SK-N-MC (cell line): ENCODE measurements around the gene SMARCC1.
A peak's percentile ranks its signal among the peaks of the same experiment; 100 is the strongest.

ENCODE experiments used
- DNase-seq: peaks from one replicate; pipeline ENCODE4 v3.0.0-alpha.2; 2011; ENCODE audit warnings: low read depth, low spot score
- H3K27ac ChIP-seq: fragments of 200-600 bp; sonication (generic); 2 replicates; pipeline ENCODE4 v1.5.1; 2016; ENCODE audit warnings: mixed run types
- H3K36me3 ChIP-seq: fragments of 200-600 bp; sonication (generic); 2 replicates; pipeline ENCODE4 v1.6.1; 2017; ENCODE audit warnings: antibody characterized with exemption, low read length, mixed read lengths; ENCODE audit not compliant: insufficient read depth
- H3K4me3 ChIP-seq: fragments of 200-600 bp; sonication (generic); 2 replicates; pipeline ENCODE4 v1.5.1; 2016
- H3K9ac ChIP-seq: fragments of 200-600 bp; sonication (generic); 2 replicates; pipeline ENCODE4 v1.8.0; 2017; ENCODE audit warnings: mixed run types, mixed read lengths; ENCODE audit not compliant: insufficient read length
- H3K9me3 ChIP-seq: fragments of 200-600 bp; sonication (generic); 2 replicates; pipeline ENCODE4 v1.6.1; 2017; ENCODE audit warnings: low read depth, mild to moderate bottlenecking, antibody characterized with exemption, low read length, moderate library complexity, mixed read lengths
- EZH2 ChIP-seq: fragments of 200-600 bp; sonication (generic); IDR thresholded peaks from one replicate; pipeline ENCODE4 v1.6.1; 2017; ENCODE audit warnings: antibody characterized with exemption
- FOXP2 ChIP-seq: optimal IDR thresholded peaks from 2 replicates; pipeline ENCODE3; 2011; ENCODE audit warnings: mild to moderate bottlenecking, moderate library complexity; ENCODE audit not compliant: insufficient read depth; ENCODE audit errors: extremely low read length, control extremely low read depth
- POLR2AphosphoS5 ChIP-seq: IDR thresholded peaks from 2 replicates; pipeline ENCODE4 v1.6.1; 2012; ENCODE audit warnings: mild to moderate bottlenecking, low read depth, low read length, borderline replicate concordance

The SMARCC1 gene

DNA sequence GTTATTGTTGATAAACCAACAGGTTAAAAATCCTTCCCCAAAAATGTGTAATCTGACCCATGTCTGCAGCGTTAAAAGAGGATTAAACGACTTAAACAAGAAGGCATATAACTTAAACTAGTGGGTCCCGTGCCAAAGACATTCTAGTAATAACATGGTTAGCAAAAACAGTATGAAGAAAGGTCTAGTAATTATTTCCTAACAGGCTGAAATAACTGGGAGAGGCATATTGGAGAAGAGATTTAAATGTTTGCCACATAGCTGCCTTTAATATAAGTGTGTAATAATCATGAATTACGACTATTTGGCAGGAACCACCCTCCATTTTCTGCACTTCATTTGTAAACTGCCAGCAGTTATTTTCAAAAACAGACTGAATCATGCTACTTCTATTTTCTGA lies 135.3 kb downstream of the SMARCC1 start:
- Histone ChIP-seq H3K27ac (peak overlapping the region; percentile 81), H3K36me3 (peaks cover 40% of the 10 kb centered on the region)
- peak; percentile 52 for DNase-seq

GRCh38 chr3:47645551-47645950 lies 136.1 kb downstream of the SMARCC1 start:
- Histone ChIP-seq H3K9me3 (no peaks in the 10 kb centered on the region), H3K36me3 (peaks cover 44% of the 10 kb centered on the region), H3K4me3 (no peak overlapping the region), H3K9ac (no peak overlapping the region), H3K27ac (peak overlapping the region; percentile 81)
- DNase-seq: no peak
- no peak for TF ChIP-seq POLR2AphosphoS5

More for the DNA sequence above, 135.3 kb downstream of the SMARCC1 start:
- H3K4me3 ChIP-seq: no peak overlapping the region
- no peaks in the 10 kb centered on the region for H3K9me3 ChIP-seq
- TF ChIP-seq EZH2: no peak
- no peak for TF ChIP-seq FOXP2
- TF ChIP-seq POLR2AphosphoS5: no peak; the same call in 1 of the 2 replicates
- H3K9ac ChIP-seq: no peak overlapping the region

DNA sequence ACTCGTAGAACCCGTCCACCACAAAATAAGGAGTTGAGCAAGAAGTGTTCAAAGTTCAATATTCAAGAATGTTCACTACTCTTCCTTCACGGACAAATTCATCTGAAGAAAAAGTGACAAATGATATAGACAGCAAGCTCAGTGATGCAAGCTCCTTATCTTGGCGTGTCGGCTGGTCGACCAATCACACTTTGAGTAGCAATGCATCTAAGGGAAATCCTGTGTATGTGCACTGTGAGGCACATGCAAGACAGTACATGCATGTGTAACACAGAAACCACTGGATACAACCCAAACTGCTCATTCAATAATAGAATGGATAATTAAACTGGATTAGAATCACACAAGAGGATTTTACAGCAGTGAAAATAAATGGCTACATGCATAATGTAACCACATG lies 138.6 kb downstream of the SMARCC1 start:
- no peak for DNase-seq
- Histone ChIP-seq H3K9ac (no peak overlapping the region), H3K9me3 (no peaks in the 10 kb centered on the region), H3K36me3 (peaks cover 41% of the 10 kb centered on the region), H3K27ac (peak overlapping the region; percentile 78; the same call in 1 of the 2 replicates), H3K4me3 (no peak overlapping the region)
- TF ChIP-seq EZH2 (no peak), FOXP2 (no peak), POLR2AphosphoS5 (no peak)

DNA sequence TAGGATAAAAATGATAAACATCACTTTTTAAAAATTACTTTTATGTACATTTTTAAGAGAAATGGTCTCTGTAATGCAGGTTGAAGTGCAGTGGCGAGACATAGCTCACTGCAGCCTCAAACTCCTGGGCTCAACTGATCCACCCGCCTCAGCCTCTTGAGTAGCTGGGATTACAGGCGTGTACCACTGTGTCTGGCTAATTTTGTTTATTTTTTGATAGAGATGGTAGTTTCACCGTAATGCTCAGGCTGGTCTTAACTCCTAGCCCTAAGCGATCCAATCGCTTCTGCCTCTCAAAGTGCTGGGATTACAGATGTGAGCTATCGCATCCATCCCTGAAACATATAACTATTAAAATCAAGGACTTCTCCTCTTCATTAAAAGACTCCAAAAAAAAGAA lies 140.0 kb downstream of the SMARCC1 start:
- no peak overlapping the region for H3K9ac ChIP-seq
- H3K36me3 ChIP-seq: peaks cover 45% of the 10 kb centered on the region
- no peak overlapping the region for H3K4me3 ChIP-seq
- no peaks in the 10 kb centered on the region for H3K9me3 ChIP-seq
- H3K27ac ChIP-seq: peak overlapping the region; percentile 67; the same call in 1 of the 2 replicates
- DNase-seq: no peak
- no peak for TF ChIP-seq FOXP2

DNA sequence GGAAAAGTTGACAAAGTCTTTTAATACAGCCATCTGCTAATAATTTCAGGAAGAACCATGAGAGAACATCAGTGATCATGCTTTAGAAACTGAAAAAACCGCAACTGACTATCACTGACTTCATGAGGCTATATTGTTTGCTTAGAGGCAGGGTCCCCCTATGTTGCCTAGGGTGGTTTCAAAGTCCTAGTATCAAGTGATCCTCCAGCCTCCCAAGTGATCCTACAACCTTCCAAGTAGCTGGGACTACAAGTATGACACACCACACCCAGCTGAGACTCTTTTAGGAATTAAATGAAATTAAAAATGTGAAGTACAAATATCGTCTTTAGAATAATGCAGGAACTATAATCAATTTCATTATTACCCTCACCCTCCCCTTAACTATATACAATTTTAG lies 144.8 kb downstream of the SMARCC1 start:
- Histone ChIP-seq H3K9ac (no peak overlapping the region), H3K36me3 (peaks cover 70% of the 10 kb centered on the region)

DNA sequence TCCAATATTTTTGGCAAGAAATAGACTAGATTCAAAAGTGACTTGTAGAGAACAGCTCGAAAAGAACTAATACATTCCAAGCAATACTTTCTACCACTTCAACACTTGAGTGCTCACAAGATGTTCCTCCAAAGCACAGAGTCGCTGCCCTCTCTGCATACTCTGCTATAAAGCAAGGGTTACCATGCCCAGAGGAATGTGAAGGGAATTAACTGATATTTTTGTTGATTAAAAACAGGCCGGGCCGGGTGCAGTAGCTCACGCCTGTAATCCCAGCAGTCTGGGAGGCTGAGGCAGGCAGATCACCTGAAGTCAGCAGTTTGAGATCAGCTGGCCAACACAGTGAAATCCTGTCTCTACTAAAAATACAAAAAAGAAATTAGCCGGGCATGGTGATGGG lies 145.5 kb downstream of the SMARCC1 start:
- H3K9me3 ChIP-seq: no peaks in the 10 kb centered on the region
- peak overlapping the region; percentile 81 for H3K27ac ChIP-seq
- no peak overlapping the region for H3K9ac ChIP-seq
- H3K4me3 ChIP-seq: no peak overlapping the region
- no peak for DNase-seq
- TF ChIP-seq EZH2 (no peak), POLR2AphosphoS5 (no peak), FOXP2 (no peak)
- peaks cover 70% of the 10 kb centered on the region for H3K36me3 ChIP-seq

More for the DNA sequence above, 144.8 kb downstream of the SMARCC1 start:
- Histone ChIP-seq H3K27ac (peak overlapping the region; percentile 81), H3K9me3 (no peaks in the 10 kb centered on the region), H3K4me3 (no peak overlapping the region)
- DNase-seq: no peak
- TF ChIP-seq FOXP2 (no peak), EZH2 (no peak), POLR2AphosphoS5 (no peak)

GRCh38 chr3:47635536-47635935 lies 146.2 kb downstream of the SMARCC1 start:
- Histone ChIP-seq H3K27ac (peak overlapping the region; percentile 67), H3K9me3 (no peaks in the 10 kb centered on the region), H3K4me3 (no peak overlapping the region), H3K36me3 (peaks cover 70% of the 10 kb centered on the region), H3K9ac (no peak overlapping the region)
- no peak for DNase-seq
- TF ChIP-seq POLR2AphosphoS5: no peak
- TF ChIP-seq EZH2: no peak
- no peak for TF ChIP-seq FOXP2

DNA sequence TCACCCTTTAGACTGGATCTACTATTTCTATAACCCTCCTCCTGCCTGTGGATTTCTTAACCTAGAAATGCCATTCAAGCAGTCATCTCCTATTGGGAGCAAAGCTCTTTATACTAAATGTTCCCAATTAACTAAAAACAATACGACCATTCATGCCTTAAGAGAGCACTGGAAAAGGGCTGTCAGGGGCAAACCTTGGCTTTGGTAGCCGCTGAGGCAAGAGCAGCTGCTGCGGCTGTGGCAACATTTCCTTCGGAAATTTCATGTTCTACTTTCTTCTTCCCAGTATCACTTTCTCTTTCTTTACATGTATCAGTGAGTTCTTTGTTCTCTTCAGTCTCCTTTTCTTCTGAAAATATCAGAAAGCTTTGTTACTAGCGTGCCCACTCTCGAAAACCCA lies 146.7 kb downstream of the SMARCC1 start:
- H3K9me3 ChIP-seq: no peaks in the 10 kb centered on the region
- DNase-seq: no peak
- H3K9ac ChIP-seq: no peak overlapping the region
- H3K36me3 ChIP-seq: peaks cover 73% of the 10 kb centered on the region
- H3K4me3 ChIP-seq: no peak overlapping the region
- peak overlapping the region; percentile 67 for H3K27ac ChIP-seq
- TF ChIP-seq POLR2AphosphoS5: no peak
- TF ChIP-seq EZH2: no peak
- no peak for TF ChIP-seq FOXP2

GRCh38 chr3:47630810-47631209 lies 150.9 kb downstream of the SMARCC1 start:
- DNase-seq: no peak
- no peak for TF ChIP-seq POLR2AphosphoS5
- TF ChIP-seq EZH2: no peak
- no peak for TF ChIP-seq FOXP2
- no peaks in the 10 kb centered on the region for H3K9me3 ChIP-seq
- H3K4me3 ChIP-seq: no peak overlapping the region
- H3K27ac ChIP-seq: no peak overlapping the region; the same call in 1 of the 2 replicates
- H3K36me3 ChIP-seq: peaks cover 87% of the 10 kb centered on the region
- H3K9ac ChIP-seq: no peak overlapping the region
